Fibroblast of lung (primary cell): ENCODE data around the gene FGD2. TPM values are rescaled to one million over a fixed set of nuclear protein-coding genes. Genes with fewer than 3 reads are reported as not detected.

Source experiments
- DNase-seq, 2 donors: peaks; one replicate each; pipeline versions ENCODE4 v3.0.0 to v3.0.0-alpha.2; 2010; ENCODE audit warnings: low read depth in 2 of 2
- H2AFZ ChIP-seq: 2 replicates; pipeline ENCODE4 v1.5.1; 2012; ENCODE audit warnings: low read length, control low read depth, inconsistent platforms
- H3K27ac ChIP-seq: 2 replicates; pipeline ENCODE4 v1.5.1; 2011; ENCODE audit warnings: low read length, control low read depth; ENCODE audit not compliant: insufficient read depth
- H3K27me3 ChIP-seq: 2 replicates; pipeline ENCODE4 v1.5.1; 2011; ENCODE audit warnings: mild to moderate bottlenecking, low read length; ENCODE audit not compliant: control insufficient read depth, insufficient read depth
- H3K36me3 ChIP-seq: 2 replicates; pipeline ENCODE4 v1.5.1; 2011; ENCODE audit warnings: low read length; ENCODE audit not compliant: control insufficient read depth, insufficient read depth
- H3K4me1 ChIP-seq: 2 replicates; pipeline ENCODE4 v1.5.1; 2011; ENCODE audit warnings: low read length; ENCODE audit not compliant: control insufficient read depth, insufficient read depth; ENCODE audit errors: extremely low read depth
- H3K4me2 ChIP-seq: 2 replicates; pipeline ENCODE4 v1.5.1; 2011; ENCODE audit warnings: low read length, control low read depth; ENCODE audit not compliant: insufficient read depth; ENCODE audit errors: extremely low read depth
- H3K4me3 ChIP-seq, 4 experiments: fragments of 200-600 bp in 1 of 4; sonication (generic) in 1 of 4; replicated peaks in 1 of 4; 2 replicates each; pipeline ENCODE4 v1.5.1; 2011 to 2016; ENCODE audit warnings: low read length in 4 of 4, low read depth in 3 of 4, mild to moderate bottlenecking in 3 of 4, control low read depth in 2 of 4, inconsistent platforms in 1 of 4, mixed read lengths in 1 of 4; ENCODE audit not compliant: insufficient read depth in 1 of 4; ENCODE audit errors: control extremely low read depth in 1 of 4
- H3K79me2 ChIP-seq: 2 replicates; pipeline ENCODE4 v1.5.1; 2012; ENCODE audit warnings: mild to moderate bottlenecking, low read length, inconsistent platforms; ENCODE audit not compliant: control insufficient read depth, insufficient read depth
- H3K9ac ChIP-seq: 2 replicates; pipeline ENCODE4 v1.5.1; 2011; ENCODE audit warnings: mild to moderate bottlenecking, low read length, control low read depth; ENCODE audit not compliant: insufficient read depth
- H3K9me3 ChIP-seq: 2 replicates; pipeline ENCODE4 v1.5.1; 2012; ENCODE audit warnings: low read depth, low read length; ENCODE audit not compliant: control insufficient read depth, insufficient read depth
- H4K20me1 ChIP-seq: 2 replicates; pipeline ENCODE4 v1.5.1; 2011; ENCODE audit warnings: low read length; ENCODE audit not compliant: control insufficient read depth, insufficient read depth; ENCODE audit errors: extremely low read depth
- EZH2 ChIP-seq: IDR thresholded peaks from 2 replicates; pipeline ENCODE4 v1.5.1; 2012; ENCODE audit warnings: low read length, control low read depth, mild to moderate bottlenecking; ENCODE audit errors: missing control alignments
- polyA plus RNA-seq, 2 donors: library from polyadenylated mRNA; depleted of rRNA in 1 of 2; stranded (reverse) in 1 of 2; unstranded in 1 of 2; fragments of >200 nt; gene quantifications; 2 replicates each; pipeline ENCODE4 v1.2.1, GENCODE V29; 2011 to 2012; ENCODE audit warnings: missing spikeins in 1 of 2
- total RNA-seq: library from RNA; depleted of rRNA; stranded (reverse); fragments of >200 nt; gene quantifications from 2 replicates; pipeline ENCODE4 v1.2.1, GENCODE V29; 2014
- TF ChIP-seq, protein P1 (sequence below), 2 donors: IDR thresholded peaks in 1 of 2; conservative IDR thresholded peaks in 1 of 2; 1 replicate in 1 of 2; 2 replicates in 1 of 2; pipeline ENCODE4 v1.5.1; 2011 to 2012; ENCODE audit warnings: low read length in 2 of 2, control low read depth in 1 of 2, inconsistent platforms in 1 of 2, low read depth in 1 of 2, mild to moderate bottlenecking in 1 of 2

The FGD2 gene
- total and polyA plus RNA-seq, 2 donors (not counting 1 experiment from before 2014, with no cell fraction given), result not detected

- no peak for TF ChIP-seq EZH2
- TF ChIP-seq, protein P1, sequence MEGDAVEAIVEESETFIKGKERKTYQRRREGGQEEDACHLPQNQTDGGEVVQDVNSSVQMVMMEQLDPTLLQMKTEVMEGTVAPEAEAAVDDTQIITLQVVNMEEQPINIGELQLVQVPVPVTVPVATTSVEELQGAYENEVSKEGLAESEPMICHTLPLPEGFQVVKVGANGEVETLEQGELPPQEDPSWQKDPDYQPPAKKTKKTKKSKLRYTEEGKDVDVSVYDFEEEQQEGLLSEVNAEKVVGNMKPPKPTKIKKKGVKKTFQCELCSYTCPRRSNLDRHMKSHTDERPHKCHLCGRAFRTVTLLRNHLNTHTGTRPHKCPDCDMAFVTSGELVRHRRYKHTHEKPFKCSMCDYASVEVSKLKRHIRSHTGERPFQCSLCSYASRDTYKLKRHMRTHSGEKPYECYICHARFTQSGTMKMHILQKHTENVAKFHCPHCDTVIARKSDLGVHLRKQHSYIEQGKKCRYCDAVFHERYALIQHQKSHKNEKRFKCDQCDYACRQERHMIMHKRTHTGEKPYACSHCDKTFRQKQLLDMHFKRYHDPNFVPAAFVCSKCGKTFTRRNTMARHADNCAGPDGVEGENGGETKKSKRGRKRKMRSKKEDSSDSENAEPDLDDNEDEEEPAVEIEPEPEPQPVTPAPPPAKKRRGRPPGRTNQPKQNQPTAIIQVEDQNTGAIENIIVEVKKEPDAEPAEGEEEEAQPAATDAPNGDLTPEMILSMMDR (conservative IDR thresholded peaks at IDR 0.05 in 1 of 2, IDR thresholded peaks at IDR 0.05 in 1 of 2; ENCODE audit: low read depth in 1 of 2, low read length in 2 of 2), result peak in 1 of 2 donors; percentile 1
- Histone ChIP-seq H3K36me3 (no peaks in the 10 kb centered on the region), H3K9me3 (no peaks in the 10 kb centered on the region), H3K4me1 (peaks cover 3% of the 10 kb centered on the region), H2AFZ (no peak overlapping the region), H3K4me2 (no peak overlapping the region), H3K27ac (no peak overlapping the region), H4K20me1 (no peaks in the 10 kb centered on the region), H3K4me3 (no peak overlapping the region), H3K9ac (no peak overlapping the region), H3K79me2 (no peaks in the 10 kb centered on the region), H3K27me3 (peaks cover 2% of the 10 kb centered on the region)
- DNase-seq, result no peak
These were observed 45.3 kb downstream of the FGD2 start for GRCh38 chr6:37050854-37051137.

DNA sequence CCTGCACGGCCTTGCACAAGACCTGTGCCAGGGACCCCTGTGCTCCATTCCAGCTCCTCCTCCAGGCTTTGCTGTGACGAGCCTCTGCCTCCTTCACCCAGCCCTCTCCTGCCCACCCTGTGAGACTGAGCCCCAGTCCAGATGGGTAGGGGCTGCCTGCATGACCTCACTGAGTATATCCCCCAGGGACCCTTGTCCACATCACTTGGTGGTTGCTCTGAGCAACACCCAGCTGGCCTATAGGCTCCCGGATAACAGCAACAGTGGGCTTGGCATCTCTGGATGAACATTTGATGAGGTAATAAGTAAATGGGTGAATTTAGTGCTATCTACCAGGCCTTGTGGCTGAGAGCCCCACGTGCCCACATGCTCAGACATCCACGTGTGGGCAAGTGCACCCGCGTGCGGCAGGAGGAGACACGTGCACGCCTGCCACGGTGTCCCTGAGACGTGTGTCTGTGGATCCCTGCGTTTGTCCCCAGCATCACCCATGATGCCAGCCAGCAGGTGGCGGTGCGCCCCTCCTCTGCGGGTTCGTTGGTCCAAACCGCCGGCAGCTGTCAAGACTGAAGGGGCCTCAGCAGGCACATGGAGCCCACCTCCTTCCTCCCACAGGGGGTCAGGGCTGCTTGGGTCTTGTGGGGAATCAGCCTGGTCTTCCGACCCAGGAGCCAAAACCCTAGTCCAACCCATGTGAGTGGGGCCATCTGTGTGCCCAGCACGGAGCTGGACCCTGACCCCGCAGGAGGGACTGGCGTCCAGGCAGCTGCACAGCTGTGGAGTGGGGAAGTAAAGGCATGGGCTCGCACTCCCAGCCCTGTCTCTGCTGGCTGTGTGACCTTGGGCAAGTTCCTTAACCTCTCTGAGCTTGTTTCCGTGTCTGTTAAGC, 45.9 kb downstream of the FGD2 start:
- Histone ChIP-seq H2AFZ (no peak overlapping the region), H3K4me1 (peaks cover 3% of the 10 kb centered on the region), H3K27me3 (peaks cover 2% of the 10 kb centered on the region), H4K20me1 (no peaks in the 10 kb centered on the region), H3K4me3 (no peak overlapping the region), H3K79me2 (no peaks in the 10 kb centered on the region), H3K4me2 (no peak overlapping the region), H3K36me3 (no peaks in the 10 kb centered on the region), H3K9ac (no peak overlapping the region), H3K9me3 (no peaks in the 10 kb centered on the region), H3K27ac (no peak overlapping the region)
- DNase-seq, result peak; percentile 58 to 72
- TF ChIP-seq, protein P1 (conservative IDR thresholded peaks at IDR 0.05 in 1 of 2, IDR thresholded peaks at IDR 0.05 in 1 of 2; ENCODE audit: low read depth in 1 of 2, low read length in 2 of 2), result peak; percentile 83 to 88
- no peak for TF ChIP-seq EZH2

GRCh38 chr6:37052027-37052628, 46.7 kb downstream of the FGD2 start:
- Histone ChIP-seq H3K36me3 (no peaks in the 10 kb centered on the region), H3K27me3 (peaks cover 2% of the 10 kb centered on the region), H3K9me3 (no peaks in the 10 kb centered on the region), H3K4me2 (no peak overlapping the region), H3K9ac (no peak overlapping the region), H3K4me3 (no peak overlapping the region), H4K20me1 (no peaks in the 10 kb centered on the region), H3K27ac (no peak overlapping the region), H2AFZ (no peak overlapping the region), H3K4me1 (peaks cover 3% of the 10 kb centered on the region), H3K79me2 (no peaks in the 10 kb centered on the region)
- DNase-seq, result no peak
- no peak for TF ChIP-seq EZH2
- TF ChIP-seq, protein P1 (conservative IDR thresholded peaks at IDR 0.05 in 1 of 2, IDR thresholded peaks at IDR 0.05 in 1 of 2; ENCODE audit: low read depth in 1 of 2, low read length in 2 of 2), result no peak
